C1 segment of cervical spinal cord (tissue), 14 donors: ENCODE measurements around the gene LYAR.

Experiments
- DNase-seq, 14 donors: peaks; one replicate each; lab custom pipeline; 2025; lab: John Stamatoyannopoulos, UW

The LYAR gene

DNA sequence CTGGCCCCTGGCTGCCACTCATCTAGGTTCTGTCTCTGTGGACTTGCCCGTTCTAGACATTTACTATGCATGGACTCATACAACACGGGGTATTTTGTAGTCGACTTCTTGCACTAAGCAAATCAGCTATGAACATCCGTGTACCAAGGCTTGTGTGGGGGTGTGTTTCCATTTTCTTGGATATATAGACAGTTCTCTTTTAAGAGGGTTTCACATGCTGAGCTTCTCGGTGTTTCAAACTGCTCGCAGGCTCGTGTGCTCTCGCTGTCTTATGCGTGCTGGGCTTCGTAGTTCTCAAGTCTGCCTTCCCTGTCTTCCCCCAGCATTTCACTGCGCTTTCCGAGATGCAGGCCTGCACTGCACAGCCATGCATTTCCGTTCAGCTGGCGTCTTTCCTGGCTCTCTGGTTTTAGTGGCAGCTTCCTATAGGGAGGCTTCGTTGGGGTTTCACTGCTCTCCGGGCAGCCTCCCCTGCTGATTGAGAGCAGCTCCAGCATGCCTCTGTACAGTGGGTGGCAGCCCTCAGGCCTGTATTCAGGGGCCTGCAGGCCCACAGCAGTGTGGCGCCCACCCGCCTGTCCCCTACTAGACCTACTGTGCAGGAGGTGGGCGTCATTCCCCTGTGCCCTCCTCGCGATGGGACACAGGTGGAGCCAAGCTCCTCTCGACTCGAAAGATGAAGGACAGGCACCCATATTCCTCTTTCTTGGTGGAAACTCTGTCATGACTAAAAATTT lies 27.7 kb upstream of the LYAR start:
- no peak for DNase-seq

DNA sequence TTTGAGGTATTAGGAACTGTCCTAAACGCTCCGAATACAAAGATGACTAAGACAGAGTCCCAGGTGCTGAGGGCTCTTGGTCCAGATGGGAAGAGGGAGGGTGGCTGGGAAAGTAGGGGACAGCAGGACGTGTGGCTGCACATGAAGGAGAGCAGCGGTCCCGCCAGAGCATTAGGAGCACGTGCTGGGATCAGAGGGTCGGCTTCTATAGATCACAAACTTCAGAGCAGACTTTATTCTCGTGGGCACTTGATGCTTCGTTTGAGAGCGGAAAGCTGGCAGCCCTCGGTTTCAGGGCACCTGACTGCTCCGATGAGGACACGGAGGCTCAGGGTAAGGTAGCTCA lies 26.2 kb upstream of the LYAR start:
- no peak for DNase-seq

DNA sequence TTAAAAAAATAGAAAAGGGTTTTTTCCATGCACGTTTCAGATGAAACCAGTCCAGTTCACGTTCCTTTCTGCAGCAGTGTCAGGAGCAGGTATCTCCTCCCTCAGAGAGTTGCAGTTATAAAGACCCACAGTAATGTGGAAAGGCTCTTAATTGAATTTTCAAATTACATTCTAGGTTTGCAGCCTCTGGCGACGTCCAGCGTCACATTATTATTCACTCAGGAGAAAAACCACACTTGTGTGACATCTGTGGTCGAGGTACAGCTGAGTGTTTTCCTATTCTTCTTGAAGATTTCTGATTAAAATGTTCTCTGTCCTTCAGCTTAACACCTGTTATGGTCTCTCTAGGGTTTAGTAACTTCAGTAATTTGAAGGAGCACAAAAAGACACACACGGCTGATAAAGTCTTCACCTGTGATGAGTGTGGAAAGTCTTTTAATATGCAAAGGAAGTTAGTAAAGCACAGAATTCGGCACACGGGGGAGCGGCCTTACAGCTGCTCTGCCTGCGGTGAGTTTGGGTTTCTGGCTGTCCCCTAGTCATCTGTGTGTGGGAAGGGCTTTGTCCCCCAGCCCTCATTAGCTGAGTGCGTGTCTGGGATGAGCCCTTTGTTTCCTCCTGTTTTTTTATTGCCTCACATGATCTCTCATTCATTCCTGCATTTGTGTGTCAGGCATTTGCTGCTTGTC lies 25.7 kb upstream of the LYAR start:
- no peak for DNase-seq

DNA sequence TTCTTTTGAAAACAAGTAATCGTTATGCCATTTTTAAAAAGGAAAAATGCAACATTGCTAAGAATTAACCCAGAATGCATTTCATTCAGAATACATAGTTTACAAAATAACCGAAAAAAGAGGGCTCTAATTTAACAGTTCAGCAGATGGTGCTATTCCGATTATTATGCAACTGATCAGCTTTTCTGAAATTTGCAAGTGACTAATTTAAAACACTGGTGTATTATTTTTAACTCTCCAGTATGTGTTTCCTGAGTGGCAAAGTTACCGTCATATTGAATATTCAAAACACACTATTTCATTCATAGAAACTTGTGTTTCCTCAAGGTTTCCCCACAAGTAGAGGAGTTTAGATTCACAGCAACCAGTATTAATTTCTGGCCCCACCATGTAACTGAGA lies 21.2 kb upstream of the LYAR start:
- no peak for DNase-seq

DNA sequence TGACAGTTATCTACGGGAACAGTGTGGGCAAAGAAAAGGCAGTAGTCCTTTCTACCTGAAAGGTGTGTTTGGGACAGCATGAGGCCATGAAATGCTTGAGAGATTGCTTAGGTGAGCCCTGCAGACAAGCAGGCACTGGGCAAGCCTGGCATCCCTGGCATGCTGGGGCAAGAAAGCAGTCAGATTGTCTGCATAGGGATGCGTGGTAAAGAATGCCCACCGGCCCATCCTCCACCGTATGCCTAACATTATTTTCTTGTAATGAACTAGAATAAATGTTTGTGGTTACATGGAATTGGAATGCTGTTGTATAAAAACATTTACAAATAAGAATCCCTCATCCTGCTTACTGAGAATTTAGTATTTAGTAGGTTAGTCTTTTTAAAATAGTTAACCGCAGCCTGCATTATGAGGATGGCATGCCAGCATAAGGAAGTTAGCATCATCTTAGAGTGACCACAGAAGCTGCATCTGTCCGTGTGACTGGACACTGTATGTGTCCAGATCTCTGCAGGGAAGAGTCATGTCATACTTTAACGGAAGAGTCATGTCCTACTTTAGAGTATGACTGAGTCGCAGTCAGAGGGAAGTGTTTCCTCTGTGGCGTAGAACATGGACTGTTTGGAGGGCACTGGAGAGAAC lies 19.0 kb upstream of the LYAR start:
- no peak for DNase-seq

DNA sequence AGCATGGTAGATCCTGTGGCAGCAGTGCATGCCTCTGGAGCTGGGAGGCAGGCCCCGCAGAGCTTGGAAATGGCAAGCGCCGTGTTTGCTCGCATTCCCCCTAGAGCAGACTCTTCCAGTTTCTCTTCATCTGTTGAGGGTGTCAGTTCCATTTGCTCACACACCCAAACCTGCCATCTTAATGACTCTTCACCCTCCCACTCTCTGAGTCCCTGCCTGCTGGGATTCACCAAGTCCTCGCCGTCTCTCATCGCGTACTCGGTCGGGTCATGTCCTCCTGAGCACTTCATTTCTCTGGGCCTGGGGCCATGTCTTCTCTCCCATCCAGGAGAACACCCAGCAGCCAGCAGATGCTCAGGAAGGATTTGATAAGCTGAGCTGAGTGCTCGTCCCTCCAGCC lies 17.0 kb upstream of the LYAR start:
- no peak for DNase-seq

DNA sequence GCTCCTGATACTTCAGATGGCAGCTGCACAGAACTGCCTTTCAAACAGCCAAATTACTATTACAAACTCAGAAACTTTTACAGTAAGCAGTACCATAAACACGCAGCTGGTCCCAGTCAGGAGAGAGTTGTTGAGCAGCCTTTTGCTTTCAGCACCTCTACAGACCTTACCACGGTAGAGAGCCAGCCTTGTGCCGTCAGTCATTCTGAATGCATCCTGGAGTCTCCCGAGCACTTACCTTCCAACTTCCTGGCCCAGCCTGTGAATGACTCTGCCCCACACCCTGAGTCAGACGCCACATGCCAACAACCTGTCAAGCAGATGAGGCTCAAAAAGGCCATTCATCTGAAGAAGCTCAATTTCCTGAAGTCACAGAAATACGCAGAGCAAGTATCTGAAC lies 12.5 kb upstream of the LYAR start:
- DNase-seq, result no peak

DNA sequence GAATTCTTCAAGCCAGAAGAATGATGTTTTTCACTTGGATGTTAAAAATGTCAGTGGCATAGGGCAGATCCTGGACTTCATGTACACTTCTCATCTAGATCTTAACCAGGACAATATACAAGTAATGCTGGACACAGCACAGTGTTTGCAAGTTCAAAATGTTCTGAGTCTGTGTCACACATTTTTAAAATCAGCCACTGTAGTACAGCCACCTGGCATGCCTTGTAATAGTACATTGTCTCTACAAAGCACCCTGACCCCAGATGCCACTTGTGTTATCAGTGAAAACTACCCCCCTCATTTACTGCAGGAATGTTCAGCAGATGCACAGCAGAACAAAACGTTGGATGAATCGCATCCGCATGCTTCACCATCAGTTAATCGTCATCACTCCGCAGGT lies 12.0 kb upstream of the LYAR start:
- no peak for DNase-seq

DNA sequence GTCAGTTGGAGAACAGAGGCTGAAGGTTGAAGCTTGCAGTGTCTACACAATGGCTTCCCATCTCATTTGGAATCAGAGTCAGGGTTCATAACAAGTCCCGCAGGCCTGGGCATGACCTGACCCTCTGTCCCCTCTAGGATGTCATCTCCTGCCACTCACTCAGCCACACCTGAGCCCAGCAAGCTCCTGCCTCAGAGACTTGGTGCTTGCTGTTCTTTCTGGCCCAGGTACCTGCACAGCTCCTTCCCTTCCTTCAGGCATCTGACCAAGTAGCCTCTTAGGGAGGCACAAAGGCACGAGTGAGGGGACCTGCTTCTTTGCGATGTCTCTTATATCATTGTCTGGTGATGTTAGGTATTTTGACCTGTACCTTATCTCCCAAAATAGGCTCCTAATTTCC lies 9.1 kb upstream of the LYAR start:
- no peak for DNase-seq

DNA sequence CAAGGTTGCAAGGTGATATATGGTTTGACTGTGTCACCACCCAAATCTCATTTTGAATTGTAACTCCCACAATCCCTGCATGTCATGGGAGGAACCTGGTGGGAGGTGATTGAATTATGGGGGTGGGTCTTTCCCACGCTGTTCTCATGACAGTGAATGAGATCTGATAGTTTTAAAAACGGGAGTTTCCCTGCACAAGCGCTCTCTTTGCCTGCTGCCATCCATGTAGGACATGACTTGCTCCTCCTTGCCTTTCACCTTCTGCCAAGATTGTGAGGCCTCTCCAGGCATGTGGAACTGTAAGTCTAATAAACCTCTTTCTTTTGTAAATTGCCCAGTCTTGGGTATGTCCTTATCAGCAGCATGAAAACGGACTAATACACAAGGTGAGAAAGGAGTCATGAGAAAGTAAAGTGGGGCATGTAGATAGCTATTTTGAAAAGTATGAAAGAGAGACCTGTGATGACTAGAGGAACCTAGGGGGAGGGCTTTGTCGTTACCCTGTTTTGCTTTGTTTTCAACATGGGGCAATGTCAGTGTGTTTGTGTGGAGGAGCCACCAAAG lies 6.4 kb upstream of the LYAR start:
- no peak for DNase-seq

DNA sequence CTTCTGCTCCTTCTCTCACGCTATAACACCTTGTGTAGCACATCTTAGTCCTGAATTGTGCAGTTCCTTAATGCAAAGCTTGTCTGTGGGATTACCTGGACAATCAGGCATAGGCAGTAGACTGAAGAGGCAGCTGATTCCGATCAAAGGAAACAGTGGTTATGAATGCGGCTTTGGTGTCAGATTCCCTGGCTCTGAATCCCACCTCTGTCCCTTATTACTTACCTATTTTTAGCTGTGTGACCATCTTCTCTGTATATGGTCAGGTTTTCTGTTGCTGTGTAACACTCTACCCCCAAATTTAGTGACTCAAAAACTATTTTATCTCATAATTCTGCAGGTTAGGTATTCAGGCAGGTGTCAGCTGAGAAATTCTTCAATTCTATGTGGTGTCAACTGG lies 3.3 kb upstream of the LYAR start:
- DNase-seq, result no peak

DNA sequence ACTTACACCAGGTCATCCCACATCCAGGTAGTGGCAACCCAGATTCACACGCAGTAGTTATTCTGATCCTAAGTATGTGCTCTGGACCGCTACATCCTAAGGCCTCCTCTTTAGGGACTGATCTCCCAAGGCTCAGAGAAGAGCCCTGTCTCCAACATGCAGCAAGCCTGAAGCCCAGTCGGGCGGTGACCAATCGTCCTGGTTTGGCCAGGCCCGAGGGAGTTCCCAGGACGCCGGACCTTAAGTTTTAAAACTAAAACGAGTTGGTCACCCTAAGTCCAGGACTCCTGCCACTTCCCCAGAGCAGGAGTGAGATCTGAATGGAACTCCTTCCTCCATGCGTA lies 385 bp downstream of the LYAR start:
- no peak for DNase-seq

DNA sequence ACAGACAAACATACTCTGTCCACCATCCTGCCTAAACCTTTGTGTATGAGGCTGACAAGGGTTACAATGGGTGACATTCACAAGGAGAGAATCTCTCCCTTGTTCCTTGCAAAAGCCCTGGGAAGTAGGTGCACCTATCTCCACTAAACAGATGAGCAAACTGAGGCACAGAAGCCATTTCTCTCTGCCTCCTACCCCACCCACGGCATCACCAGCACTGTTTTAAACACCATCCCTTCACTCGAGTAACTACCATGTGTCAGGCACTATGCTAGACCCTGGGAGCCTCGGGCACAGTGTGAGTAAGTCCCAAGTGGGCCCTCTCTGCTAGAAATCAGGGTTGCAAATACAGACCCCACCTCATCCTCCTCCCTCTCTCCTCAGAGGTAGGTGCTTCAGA lies 899 bp downstream of the LYAR start:
- DNase-seq, result no peak

DNA sequence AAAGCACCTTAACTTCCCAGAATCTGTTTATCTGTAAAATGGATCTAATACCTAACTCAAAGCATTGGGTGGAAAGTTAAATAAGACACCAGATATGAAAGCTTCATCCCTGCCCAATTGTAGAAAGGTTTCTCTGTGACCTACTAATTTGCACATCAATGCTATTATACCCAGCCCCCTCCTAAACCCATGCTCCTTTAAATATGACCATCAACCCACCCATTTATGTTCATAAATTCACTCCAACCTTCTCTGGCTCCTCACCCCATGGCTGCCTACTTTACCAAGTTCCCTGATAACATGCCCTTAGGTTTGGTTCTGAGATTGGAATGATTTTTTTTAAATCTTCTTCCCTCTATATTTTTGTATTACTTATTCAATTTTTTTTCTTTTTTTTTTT lies 1.9 kb downstream of the LYAR start:
- no peak for DNase-seq

DNA sequence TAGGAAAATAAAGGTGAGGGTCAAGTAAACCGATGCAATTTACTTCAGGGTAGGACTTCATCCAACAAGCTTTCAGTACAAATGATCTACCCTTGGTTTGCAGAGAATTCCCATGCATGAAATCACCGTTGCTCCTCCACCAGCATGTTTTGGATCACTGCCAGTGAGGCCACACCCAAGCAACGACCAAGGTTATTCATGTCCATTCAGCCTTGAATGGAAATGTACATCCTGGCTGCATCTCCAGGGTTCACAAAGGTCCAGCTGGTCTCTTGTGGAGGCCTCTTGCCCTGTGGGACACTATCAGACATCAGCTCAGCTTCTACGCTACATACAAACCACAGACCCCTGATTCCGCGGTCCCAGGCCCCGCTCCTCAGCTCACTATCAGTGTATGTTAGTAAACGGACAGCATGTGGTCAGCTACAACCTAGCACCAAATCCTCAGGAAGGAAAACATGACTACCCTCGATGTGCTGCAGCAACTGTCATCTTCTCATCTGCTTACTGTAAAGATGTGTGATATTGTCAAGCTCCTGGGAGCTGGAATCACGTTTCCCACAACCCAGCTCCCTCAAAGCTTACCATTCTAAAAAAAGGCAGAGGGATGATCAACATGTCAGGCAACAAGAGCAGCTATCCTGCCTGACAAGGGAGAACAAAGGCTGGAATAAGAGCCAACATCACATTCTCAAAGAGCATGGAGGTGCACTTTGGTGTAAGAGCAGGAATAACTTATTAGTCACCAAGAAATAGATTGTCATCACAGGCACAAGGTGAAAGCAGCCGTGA lies 4.9 kb downstream of the LYAR start:
- DNase-seq, result no peak

DNA sequence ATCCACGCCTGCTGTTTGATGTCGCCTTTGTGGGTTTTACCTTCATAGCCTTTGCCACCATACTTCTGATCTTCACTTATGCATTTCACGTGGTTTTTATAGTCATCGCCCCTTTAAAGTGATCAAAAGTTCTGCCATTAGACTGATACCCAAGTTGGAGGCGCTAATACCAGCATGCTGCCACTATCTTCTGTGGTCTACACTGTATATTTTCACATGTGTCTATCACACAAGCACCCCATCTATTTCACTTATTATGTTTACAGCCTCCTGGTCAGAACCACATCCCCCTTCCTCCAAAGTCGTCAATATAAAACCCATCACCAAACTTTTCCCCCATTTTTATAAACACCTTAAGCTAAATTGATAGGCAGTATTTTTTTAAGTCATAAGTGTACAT lies 8.2 kb downstream of the LYAR start:
- no peak for DNase-seq

DNA sequence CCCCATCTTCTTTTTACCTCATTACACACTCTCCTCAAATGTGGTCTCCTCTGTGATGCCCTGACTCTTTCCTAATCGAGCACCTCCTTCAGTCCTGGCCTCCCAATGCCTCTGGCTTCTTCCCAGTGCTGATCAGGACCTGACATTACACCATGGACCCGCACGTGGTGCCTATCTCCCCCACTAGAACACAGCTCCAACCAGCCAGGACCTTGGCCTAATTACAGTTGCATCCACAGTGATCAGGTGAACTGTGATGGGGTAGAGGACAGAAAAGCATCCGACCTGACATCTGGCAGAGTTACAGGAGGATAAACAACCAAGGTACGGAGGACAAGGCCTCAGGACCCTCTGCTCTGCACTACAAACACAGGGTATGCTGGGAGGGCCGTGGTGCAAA lies 12.4 kb downstream of the LYAR start:
- DNase-seq, result no peak

DNA sequence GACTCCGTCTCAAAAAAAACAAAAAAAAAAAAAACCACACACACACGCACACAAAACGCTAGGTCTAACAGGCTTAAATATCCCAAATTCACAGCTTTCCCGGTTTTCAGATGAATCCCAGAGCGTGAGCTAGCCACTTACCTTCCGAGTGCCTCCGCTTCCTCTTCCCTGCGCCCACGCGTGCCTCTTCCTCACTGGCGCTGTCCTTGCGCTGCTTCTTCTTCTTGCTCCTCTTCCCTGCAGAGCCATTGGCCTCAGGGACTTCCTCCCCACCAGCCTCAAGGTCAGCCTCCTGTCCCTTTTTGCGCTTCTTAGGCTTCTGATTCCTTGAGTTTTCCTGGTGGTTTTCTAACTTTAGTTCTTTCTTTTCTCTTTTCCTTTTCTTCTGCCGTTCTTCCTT lies 15.7 kb downstream of the LYAR start:
- DNase-seq, result no peak

DNA sequence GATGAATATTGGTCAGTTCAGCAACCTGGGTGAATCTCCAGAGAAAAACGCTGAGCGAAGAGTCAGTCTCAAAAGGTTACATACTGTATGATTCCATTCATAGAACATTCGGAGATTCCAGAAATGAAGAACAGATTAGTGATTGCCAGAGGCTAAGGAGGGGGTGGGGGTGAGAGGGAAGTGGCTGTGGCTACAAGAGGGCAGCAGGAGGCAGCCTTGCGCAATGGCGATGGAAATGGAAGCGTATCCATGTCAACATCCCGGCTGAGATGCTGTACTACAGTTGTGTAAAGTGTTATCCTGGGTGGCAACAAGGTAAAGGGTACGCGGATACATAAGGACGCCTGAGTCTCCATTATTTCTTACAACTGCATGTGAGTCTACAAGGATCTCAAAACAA lies 18.0 kb downstream of the LYAR start:
- no peak for DNase-seq

DNA sequence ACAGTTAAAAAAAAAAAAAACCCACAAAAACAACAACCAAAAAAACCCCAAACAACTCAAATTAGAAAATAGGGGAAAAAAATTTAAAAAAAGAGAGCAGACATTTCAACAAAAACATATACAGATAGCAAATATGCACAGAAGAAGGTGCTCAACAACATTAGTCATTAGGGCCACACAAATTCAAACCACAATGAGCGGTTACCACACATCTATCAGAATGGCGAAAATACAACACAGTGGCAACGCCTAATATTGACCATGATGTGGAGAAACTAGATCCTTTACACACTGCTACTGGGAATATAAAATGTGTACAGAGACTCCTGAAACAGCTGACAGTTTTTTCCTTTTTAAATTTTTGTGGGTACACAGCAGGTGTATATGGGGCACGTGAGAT lies 19.4 kb downstream of the LYAR start:
- DNase-seq, result no peak

DNA sequence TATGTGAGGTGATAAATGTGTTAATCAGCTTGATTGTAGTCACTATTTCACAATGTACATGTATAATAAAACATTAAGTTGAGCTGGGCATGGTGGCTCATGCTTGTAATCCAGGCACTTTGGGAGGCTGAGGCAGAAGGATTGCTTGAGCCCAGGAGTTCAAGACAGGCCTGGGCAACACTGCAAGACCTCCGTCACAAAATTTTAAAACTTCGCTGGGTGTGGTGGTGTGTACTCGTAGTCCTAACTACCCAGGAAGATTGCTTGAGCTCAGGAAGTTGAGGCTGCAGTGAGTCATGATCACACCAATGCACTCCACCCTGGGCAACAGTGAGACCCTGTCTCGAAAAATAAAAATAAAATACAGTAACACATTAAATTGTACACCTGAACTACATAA lies 20.1 kb downstream of the LYAR start:
- DNase-seq, result no peak

DNA sequence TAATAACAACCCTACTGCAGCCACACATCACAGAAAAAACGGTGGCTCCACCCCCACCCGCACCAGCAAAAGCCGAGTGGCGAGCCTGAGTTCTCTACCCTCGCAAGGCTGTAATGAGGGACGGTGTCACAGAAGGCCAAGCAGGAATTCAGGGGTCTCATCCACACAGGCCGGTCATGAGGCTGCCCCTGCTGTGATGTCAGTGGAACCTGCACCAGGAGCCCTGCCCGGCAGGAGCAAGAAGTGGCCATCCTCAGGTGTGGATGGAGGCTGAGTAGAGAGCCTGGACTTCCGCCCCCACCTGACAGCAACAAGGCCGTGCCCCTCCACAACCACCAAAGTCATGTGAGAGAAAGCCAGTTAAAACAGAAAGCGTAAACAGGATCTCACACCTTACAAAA lies 20.6 kb downstream of the LYAR start:
- no peak for DNase-seq
